HG03575 (cell line): ENCODE measurements around the gene DCUN1D2.

Source experiments
- ATAC-seq: cut with Tn5 transposase; IDR thresholded peaks from one replicate; pipeline ENCODE4 v1.9.1; 2021; ENCODE audit not compliant: unreplicated experiment, insufficient number of reproducible peaks, low FRiP score; ENCODE audit errors: extremely low read depth

The DCUN1D2 gene

GRCh38 chr13:113432506-113433270 lies 57.8 kb downstream of the DCUN1D2 start:
- ATAC-seq, result no peak

- ATAC-seq, result no peak
These were observed 59.3 kb downstream of the DCUN1D2 start for GRCh38 chr13:113431171-113431570.

- ATAC-seq, result no peak
These were observed 60.0 kb downstream of the DCUN1D2 start for GRCh38 chr13:113430378-113431110.

GRCh38 chr13:113429608-113429985 lies 60.9 kb downstream of the DCUN1D2 start:
- no peak for ATAC-seq

- no peak for ATAC-seq
These were observed 61.5 kb downstream of the DCUN1D2 start for GRCh38 chr13:113428871-113429607.

GRCh38 chr13:113428469-113428865 lies 62.0 kb downstream of the DCUN1D2 start:
- ATAC-seq, result no peak

- ATAC-seq, result no peak
These were observed 62.7 kb downstream of the DCUN1D2 start for GRCh38 chr13:113427562-113428468.

GRCh38 chr13:113426591-113426986 lies 63.9 kb downstream of the DCUN1D2 start:
- no peak for ATAC-seq

GRCh38 chr13:113425941-113426590 lies 64.4 kb downstream of the DCUN1D2 start:
- no peak for ATAC-seq

GRCh38 chr13:113423520-113424163 lies 66.9 kb downstream of the DCUN1D2 start:
- ATAC-seq, result no peak

GRCh38 chr13:113422807-113423519 lies 67.5 kb downstream of the DCUN1D2 start:
- ATAC-seq, result no peak

- ATAC-seq, result no peak
These were observed 68.7 kb downstream of the DCUN1D2 start for GRCh38 chr13:113421673-113422270.

- ATAC-seq, result no peak
These were observed 69.5 kb downstream of the DCUN1D2 start for GRCh38 chr13:113420833-113421600.

- no peak for ATAC-seq
These were observed 70.3 kb downstream of the DCUN1D2 start for GRCh38 chr13:113420232-113420631.

GRCh38 chr13:113419531-113420193 lies 70.8 kb downstream of the DCUN1D2 start:
- ATAC-seq, result no peak

GRCh38 chr13:113418722-113419049 lies 71.8 kb downstream of the DCUN1D2 start:
- no peak for ATAC-seq
